ENCODE measurements around the gene PRRX2.

DNA sequence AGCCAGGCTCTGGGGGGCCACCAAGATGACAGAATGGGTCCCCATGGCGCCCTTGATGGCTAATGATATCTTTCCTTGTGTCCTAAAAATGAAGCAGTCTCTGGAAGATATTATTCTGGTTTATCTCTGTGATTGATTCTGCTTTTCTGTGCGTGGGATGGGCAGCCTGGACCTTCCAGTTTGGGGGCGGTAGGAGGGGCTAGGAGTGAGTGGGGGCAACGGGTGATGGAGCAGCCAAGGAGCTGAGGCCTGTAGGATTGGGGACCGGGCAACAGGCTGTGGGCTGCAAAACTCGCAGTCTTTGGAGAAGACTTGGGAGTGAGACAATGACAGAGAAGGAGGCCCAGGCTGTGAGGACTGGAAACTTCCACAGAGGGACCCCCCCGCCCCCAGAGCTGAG lies 8.8 kb downstream of the PRRX2 start:
- no peak for TF ChIP-seq POLR2A (IDR thresholded peaks at IDR 0.05)
- TF ChIP-seq, protein P1, sequence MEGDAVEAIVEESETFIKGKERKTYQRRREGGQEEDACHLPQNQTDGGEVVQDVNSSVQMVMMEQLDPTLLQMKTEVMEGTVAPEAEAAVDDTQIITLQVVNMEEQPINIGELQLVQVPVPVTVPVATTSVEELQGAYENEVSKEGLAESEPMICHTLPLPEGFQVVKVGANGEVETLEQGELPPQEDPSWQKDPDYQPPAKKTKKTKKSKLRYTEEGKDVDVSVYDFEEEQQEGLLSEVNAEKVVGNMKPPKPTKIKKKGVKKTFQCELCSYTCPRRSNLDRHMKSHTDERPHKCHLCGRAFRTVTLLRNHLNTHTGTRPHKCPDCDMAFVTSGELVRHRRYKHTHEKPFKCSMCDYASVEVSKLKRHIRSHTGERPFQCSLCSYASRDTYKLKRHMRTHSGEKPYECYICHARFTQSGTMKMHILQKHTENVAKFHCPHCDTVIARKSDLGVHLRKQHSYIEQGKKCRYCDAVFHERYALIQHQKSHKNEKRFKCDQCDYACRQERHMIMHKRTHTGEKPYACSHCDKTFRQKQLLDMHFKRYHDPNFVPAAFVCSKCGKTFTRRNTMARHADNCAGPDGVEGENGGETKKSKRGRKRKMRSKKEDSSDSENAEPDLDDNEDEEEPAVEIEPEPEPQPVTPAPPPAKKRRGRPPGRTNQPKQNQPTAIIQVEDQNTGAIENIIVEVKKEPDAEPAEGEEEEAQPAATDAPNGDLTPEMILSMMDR (IDR thresholded peaks at IDR 0.05), result no peak
- TF ChIP-seq POLR2AphosphoS5 (IDR thresholded peaks at IDR 0.05; ENCODE audit: insufficient read depth in 1 of 2, low read depth in 1 of 2), result no peak
